GM21423 (cell line): ENCODE results near the gene TENT4B.
A peak's percentile ranks its signal among the peaks of the same experiment; 100 is the strongest.

Source experiments
- ATAC-seq: cut with Tn5 transposase; IDR thresholded peaks from one replicate; pipeline ENCODE4 v1.9.1; 2021; ENCODE audit warnings: mild to moderate bottlenecking, moderate library complexity; ENCODE audit not compliant: unreplicated experiment

The TENT4B gene

DNA sequence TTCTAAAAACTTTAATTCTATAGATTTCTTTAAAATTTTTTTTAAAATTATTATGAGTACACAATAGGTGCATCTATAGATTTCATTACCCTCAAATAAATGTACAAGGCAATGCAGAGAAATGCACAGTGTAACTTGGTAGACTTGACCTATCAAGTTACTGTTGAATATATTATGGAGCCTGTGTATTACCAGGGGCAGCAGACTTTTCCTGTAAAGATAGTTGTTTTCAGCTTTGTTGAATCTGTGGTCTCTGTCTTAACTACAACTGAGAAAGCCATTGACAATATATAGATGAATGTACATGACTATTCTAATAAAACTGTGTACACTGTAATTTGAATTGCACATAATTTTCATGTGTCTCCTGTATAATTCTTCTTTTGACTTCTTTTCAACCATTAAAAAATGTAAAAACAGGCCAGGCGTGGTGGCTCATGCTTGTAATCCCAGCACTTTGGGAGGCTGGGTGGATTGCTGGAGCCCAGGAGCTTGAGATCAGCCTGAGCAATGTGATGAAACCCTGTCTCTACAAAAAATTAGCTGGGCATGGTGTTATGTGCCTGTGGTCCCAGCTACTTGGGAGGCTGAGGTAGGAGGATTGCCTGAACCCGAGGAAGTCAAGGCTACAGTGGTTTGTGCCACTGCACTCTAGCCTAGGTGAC is 39.4 kb downstream of the TENT4B start:
- ATAC-seq = no peak

GRCh38 chr16:50193594-50193993 is 40.5 kb downstream of the TENT4B start:
- ATAC-seq = no peak

- no peak for ATAC-seq
These were observed 42.2 kb downstream of the TENT4B start for GRCh38 chr16:50195276-50195675.

GRCh38 chr16:50195756-50196155 is 42.6 kb downstream of the TENT4B start:
- ATAC-seq = no peak

DNA sequence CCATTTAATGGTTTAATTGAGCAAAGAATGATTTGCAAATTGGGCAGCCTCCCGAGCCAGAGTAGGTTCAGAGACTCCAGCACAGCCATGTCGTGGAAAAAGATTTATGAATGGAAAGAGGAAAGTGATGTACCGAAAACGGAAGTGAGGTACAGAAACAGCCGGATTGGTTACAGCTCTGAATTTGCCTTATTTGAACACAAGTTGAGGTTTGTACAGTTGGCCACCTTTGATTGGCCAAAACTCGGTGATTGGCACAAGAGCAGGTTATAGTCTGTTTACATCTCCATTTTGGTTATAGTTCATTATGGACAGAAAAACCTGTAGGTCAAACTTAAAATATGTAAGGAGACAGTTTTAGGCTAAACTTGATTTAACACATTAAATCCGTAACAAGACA is 44.5 kb downstream of the TENT4B start:
- ATAC-seq = no peak

- ATAC-seq = no peak
These were observed 45.8 kb downstream of the TENT4B start for GRCh38 chr16:50198802-50199403.

- no peak for ATAC-seq
These were observed 48.7 kb downstream of the TENT4B start for GRCh38 chr16:50201787-50202186.

DNA sequence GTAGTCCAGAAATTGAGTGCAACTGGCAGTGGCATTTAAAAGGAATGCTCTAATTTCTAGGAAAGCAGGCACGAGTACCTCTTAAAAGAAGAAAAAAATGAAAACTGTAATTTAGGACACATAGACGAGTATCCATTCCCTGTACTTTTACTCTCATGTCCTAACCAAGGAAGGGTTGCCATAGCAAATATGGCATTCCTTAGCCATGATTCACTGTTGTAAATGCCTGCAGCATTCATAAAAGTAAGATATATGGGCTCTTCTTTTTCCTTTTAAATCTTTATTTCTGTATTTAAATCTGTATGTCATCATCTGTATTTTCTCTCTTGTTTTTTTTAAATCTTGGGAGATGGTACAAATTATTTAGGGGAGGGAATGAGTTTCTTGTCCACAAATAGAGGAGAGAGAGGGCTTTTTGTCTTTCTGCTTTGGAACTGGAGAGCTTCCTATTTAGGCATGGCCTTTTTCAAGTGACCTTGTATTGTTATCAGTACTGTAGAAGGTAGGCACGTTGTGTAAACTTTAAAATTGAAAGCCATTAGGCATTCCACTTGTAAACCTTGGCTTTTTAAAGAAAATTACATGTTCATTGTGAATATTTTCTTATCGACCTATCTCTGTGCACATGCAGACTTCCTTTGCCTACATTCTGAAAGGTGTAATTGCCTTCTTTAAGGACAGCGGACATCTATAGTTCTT is 50.0 kb downstream of the TENT4B start:
- no peak for ATAC-seq

GRCh38 chr16:50203681-50204080 is 50.6 kb downstream of the TENT4B start:
- ATAC-seq = no peak

GRCh38 chr16:50204453-50205108 is 51.5 kb downstream of the TENT4B start:
- ATAC-seq = no peak

GRCh38 chr16:50207652-50208051 is 54.5 kb downstream of the TENT4B start:
- ATAC-seq = no peak

DNA sequence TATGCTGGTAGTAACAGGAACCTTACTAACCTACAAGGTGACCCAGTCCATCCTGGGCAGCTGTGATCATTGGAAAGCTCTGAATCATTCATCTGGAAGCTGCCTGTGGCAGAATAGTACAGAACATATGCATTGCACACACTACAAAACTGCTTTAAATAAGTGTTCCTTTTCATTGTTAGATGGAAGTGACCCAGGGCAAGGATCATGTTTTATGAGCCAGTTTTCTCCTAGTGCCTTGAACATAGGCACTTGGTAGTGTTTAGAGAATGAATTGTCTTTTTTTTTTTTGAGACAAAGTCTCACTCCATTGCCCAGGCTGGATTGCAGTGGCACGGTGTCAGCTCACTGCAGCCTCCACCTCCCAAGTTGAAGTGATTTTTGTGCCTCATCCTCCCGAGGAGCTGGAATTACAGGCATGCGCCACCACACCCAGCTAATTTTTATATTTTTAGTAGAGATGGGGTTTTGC is 55.4 kb downstream of the TENT4B start:
- ATAC-seq = no peak

GRCh38 chr16:50209546-50210265 is 56.6 kb downstream of the TENT4B start:
- ATAC-seq = no peak

GRCh38 chr16:50210266-50211038 is 57.3 kb downstream of the TENT4B start:
- ATAC-seq = peak; percentile 91

DNA sequence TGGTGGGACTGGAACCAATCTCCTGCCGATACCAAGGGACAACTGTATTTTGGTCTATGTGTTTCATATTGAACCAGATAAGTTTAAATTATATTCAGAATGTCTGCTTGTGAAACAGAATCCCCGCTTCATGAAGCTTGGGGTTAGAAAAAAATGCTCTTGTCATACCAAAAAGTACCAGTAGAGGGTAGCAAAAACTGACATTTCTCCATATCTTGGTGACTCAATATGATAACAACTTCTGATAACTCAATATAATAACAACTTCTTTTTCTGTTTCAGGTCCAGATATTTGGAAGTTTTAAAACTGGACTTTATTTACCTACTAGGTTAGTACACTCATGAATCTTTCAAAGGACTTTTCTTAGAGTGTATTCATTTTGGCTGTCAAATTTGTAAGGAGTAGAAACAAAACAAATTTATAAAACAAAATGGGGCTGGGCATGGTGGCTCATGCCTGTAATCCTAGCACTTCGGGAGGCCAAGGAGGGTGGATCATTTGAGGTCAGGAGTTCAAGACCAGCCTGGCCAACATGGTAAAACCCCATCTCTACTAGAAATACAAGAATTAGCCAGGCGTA is 60.9 kb downstream of the TENT4B start:
- ATAC-seq = no peak

GRCh38 chr16:50215680-50216079 is 62.6 kb downstream of the TENT4B start:
- no peak for ATAC-seq

GRCh38 chr16:50216231-50216630 is 63.1 kb downstream of the TENT4B start:
- ATAC-seq = no peak

DNA sequence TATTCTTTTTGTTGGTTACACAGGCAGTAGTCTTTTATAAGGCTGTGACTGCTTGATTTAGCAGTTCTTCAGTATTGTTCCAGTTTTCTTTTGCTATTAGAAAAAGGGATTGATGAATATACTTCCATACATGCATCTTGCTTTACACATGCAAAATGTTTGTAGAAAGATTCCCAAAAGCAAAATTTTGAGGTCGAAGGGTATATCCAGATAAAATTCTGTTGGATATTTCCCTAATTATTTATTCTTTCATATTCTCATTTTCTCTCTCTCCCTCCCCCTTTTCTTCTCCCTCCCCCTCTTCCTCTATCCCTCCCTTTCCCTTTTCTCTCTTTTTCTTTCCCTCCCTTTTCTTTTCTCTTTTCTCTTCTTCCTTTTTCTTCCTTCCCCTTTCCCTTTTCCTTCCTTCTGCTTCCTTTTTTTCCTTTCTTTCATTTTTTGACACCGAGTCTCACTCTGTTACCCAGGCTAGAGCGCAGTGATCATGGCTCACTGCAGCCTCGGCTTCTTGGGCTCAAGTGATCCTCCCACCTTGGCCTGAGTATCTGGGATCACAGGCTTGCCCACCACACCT is 66.4 kb downstream of the TENT4B start:
- ATAC-seq = no peak

DNA sequence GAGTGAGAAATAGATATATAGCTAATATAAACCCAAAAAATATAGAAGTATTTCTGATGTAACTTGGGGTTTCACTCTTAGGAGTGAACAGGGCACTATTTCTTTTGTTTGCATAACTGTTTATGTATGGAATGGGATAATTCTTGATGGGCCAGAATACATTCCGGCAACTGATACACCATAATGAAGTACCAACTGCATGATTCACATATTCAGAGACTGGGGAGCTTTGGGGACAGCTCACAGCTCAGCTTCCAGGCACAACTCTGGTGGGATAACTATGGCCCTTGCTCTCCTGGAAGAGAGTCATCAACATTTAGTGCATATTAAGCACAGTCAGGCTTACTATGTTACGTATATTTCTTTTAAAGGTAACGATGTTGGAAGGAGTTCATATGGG is 71.2 kb downstream of the TENT4B start:
- no peak for ATAC-seq

DNA sequence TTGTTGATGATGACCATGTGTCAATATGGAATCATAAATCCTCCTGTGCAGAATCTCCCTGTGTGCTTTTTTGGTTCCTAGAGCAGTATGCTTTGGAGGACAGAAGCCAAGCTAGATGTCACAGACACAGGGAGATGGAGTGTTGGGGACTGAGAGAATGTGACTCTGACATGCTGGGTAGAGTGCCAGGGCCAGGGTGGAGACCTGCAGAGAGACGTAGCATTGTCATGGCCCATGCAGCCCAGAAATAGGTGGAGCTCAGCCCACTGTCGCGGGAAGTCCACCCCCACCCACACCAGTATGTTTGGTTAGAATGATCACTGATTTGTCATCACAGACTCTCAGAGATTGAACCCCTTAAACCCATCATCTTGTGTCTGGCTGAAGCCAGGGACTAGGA is 74.0 kb downstream of the TENT4B start:
- ATAC-seq = no peak
